NOMO-1 treated with dmso at 0.1 percent for 144 hours (cell line): ENCODE results near the gene GALNT9.

Source experiments
- DNase-seq: peaks from one replicate; lab custom pipeline; 2025; ENCODE audit not compliant: unreplicated experiment; lab: John Stamatoyannopoulos, UW

Gene GALNT9

GRCh38 chr12:132327336-132328171, 1.8 kb downstream of the GALNT9 start:
- no peak for DNase-seq

DNA sequence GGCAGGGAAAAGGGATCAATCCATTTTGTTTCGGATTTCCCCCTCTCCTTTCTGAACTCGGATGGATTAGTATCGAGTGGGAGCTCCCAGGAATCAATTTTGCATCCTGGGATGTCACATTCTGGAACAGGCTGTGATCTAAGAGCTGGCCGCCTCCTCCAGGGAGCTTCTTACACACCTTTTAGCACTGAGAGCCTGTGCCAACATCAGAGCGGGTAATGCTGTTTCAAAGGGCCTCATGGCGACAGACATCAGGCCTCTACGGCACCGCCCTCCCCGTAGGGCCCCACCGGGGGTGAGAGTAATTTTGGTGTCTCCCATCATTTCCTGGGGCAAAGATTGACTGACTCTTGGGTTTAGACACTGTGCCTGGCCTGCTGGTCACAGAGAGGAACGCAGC, 2.7 kb downstream of the GALNT9 start:
- no peak for DNase-seq

DNA sequence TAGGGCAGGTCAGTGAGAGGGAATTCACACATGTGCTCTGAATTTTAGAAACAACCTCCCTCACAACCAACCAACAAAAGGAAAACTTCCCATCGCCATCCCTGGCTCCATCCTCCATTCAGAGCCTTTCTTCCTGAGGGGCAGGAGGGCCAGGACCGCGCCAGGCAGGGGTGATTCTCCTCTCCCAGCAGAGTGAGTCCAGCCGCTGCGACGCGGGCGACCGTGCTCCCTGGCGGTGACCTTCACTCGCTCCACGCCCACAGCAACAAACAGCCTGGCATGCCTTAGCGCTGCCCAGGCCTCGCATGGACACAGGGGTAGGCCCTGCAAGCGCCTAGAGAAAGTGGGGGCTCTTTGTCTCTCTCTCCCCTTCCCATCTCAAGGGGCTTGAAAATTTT, 3.7 kb downstream of the GALNT9 start:
- no peak for DNase-seq

DNA sequence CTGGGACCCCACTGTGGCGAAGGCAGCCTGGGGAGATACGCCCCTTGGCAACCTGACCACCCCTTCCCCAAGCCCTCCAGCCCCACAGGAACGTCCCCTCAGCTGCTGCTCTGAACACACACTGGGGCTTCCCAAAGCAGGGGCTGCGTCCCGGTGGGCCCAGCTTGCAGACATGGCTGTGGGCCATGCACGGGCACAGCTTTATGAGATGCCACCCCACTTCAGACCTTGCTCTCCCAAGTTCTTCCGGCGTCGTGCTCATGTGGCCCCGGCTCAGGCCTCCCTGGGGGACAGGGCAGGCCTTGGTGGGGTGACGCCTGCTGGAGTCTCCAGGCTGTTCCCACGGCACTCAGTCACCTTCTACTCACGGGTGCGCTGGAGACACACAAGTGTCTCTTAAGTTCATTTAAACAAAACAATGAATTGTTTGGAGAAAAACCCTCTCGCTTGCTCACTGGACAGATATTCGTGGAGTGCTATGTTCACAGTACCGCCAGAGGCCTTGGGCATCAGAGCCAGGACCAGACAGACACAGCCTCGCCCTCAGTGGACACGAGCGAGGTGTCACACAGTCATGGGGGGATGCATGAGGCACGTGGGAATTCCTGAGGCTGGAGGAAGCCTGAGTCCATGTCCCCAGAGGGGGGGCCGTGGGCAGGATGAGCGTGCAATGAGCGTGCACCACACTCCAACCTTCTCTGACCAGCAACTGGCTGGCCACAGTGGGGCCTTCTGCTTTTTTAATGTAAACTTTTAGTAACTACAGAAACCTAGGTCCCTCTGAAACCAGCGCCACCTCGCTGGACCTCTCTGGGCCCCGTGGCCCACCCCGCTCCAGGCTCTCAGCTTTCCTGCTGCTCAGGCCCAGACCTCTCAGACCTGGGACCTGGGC, 4.3 kb downstream of the GALNT9 start:
- DNase-seq: no peak

DNA sequence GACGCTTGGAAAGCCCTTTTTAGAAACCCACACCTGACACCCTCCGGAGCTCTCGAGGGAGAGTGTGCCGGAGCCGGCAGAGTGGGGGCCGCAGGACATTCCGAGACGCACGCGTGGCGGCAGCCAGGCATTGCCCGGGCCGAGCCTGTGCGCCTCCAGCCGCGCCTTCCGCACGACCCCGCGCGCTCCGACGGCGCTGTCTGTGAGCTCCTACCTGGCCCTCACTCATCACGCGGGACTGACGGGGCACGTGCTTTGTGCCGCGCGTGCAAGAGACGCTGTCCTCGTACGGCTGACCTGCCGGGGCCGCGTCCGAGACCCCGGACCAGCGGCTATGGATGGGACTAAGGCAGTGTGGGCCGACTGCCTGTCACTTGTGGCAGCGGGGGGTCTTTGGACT, 5.2 kb downstream of the GALNT9 start:
- no peak for DNase-seq

DNA sequence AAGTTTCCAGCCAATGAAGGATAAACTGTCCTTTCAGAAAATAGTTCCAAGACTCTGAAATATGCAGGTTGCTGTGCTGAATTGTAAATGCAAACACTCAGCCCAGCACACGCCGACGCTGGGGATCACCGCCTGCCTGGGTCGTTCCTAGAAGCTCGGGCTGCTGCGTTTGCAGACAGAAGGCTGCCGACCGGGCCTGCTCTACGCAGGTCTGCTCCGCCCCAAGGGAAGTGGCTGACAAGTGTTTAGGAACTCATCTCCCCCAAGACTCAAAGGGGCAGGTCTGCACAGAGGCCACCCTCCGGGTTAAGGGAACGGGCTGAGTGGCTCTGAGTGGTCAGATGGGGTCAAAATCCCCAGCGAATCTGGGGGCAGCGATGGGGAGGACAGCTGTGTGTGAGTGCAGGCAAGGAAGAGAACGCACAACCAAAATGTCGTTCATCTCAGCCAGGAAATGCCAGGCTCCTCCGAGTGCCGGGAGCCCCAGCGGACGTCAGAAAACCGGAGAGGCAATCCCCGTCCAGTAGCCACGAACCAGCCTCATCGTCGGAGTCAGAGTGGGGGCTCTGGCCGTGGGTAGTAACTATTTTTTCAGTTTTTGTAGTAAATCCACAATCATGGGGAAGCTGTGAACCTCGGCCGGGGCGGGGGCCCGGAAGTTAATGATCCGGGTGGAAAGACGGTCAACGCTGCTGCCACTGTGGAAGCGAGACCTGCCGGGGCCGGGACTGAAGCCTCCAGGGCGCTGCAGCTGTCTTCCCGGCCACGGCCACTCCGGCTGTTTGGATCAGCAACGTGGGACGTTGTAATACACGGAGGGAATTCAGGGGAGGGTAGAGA, 6.0 kb downstream of the GALNT9 start:
- no peak for DNase-seq

DNA sequence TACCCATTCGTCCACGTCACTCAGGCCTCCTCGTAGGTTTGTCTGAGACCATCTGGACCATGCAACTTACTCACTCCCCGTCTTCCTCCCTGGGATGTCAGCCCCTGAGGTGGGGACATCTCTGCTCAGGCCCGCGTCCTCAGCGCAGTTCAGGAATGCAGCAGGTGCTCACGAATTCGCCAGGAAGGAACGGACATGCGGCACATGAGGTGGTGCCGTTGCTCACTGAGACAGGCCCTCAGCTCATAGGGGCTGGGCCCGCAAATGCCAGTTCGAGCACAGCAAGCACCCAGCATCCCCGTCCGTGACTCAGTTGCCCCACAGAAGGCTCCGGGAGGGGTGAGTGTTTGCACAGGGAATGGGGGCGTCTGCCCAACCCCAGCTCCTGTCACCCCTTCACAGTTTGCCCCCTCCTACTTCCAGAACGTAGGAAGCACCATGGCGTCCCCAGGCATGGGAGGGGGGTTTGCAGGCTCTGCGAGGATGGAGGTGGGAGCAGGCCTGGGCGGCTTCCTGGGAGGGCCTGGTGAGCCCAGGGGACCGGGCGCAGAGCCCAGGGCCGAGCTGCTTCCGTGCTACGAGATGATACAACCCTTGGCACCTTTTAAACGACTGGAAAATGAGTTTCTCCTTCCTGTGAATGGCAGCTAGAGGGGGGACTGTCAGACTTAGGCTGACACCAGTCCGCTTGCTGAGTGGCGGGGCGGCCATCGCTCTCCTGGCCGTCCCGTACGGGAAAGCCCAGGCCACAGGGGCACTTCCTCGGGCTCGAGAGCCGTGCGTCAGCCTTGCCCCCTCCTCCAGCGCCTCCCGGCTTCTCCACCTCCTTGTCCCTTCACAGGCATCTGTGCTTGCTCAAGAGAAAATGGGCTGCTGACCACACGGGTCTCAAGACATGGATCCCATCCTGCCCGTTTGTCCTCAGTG, 6.9 kb downstream of the GALNT9 start:
- no peak for DNase-seq

- DNase-seq: no peak
Observed at GRCh38 chr12:132321321-132322118, 7.9 kb downstream of the GALNT9 start.

- no peak for DNase-seq
Observed at GRCh38 chr12:132320767-132321211, 8.6 kb downstream of the GALNT9 start.

GRCh38 chr12:132319991-132320570, 9.3 kb downstream of the GALNT9 start:
- no peak for DNase-seq

- DNase-seq: no peak
Observed at GRCh38 chr12:132319359-132319950, 9.9 kb downstream of the GALNT9 start.

- DNase-seq: no peak
Observed at GRCh38 chr12:132318618-132319033, 10.8 kb downstream of the GALNT9 start.

- DNase-seq: no peak
Observed at GRCh38 chr12:132318135-132318534, 11.3 kb downstream of the GALNT9 start.

DNA sequence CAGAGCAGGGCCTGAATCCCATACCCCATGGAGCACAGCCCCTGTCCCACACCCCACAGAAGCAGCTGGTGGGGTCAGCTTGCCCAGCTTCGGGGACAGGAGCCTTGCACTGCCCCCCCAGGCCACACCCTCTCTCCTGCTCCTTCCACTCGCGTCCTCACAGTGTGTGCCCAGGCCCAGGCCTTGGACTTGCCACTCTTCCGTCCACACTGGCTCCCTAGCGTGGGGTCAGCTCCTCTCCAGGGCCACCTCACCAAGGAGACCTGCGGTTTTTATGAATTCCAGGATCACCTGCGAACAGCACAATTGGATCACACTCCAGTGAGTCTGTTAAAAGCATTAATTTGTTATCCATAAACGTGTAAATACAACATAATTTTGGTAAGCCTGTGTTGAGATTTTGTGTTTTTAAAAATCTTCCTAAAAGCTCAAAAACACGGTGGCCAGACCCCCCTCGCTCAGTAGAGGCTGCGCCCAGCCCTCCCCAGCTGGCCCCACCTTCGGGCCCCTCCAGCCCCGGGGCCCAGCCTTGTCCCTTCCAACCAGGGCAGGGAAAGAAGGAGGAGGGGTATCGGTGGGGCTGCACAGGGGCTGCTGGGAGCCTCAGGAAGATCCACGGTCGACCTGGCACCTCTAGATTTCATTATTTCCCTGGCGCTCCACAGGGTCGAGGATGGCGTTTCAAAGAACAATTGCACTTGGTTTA, 12.0 kb downstream of the GALNT9 start:
- DNase-seq: no peak

DNA sequence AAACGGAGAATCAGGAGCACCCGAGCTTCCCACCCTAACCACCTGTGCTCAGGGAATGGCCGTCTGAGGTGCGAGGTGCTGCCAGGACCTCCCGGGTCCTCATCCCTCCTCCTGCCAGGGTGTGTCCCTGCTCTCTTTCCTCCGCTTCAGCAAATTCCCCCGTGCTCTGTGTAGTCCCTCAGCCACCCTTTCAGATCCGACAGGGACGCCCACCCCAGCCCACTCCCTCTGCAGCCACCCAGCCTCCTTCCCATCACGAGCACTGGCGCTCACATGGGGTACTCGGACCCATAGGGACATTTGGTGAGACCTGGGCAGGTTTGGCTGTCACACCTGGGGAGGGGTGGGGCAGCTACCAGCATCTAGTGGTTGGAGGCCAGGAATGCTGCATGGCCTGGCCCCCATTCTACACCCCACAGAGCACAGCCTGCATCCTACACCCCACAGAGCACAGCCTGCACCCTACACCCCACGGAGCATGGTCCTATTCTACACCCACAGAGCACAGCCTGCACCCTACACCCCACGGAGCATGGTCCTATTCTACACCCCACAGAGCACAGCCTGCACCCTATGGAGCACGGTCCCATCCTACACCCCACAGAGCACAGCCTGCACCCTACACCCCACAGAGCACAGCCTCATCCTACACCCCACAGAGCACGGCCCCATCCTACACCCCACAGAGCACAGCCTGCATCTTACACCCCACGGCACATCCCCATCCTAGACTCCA, 12.7 kb downstream of the GALNT9 start:
- DNase-seq: no peak

DNA sequence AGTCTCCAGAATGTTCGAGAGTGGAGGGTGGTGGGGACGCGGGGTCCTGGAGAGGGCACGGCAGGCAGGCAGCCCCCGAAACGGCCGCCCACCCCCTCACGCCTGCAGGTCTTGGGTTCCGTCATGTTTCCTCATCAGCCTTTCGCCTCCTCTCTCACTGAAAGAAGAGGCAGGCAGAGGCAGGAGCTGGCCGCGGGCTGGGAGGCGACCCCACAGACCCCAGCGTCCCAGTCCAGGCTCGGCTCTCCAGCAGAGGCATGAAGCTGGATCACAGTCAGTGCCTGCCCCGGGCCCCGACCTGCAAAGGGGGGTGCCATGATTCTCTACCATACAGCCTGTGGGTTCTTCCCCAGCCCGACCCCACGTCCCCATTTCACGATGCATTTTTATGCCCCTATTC, 13.4 kb downstream of the GALNT9 start:
- DNase-seq: no peak

GRCh38 chr12:132315507-132315906, 13.9 kb downstream of the GALNT9 start:
- DNase-seq: no peak
